CD4-positive, alpha-beta T cell treated with Interleukin-15 for 4 hours (primary cell): ENCODE data around the gene MGME1.

ENCODE experiments used
- DNase-seq: peaks from one replicate; pipeline ENCODE4 v3.0.0-alpha.2; 2020; ENCODE audit warnings: low spot score

The MGME1 gene, protein sequence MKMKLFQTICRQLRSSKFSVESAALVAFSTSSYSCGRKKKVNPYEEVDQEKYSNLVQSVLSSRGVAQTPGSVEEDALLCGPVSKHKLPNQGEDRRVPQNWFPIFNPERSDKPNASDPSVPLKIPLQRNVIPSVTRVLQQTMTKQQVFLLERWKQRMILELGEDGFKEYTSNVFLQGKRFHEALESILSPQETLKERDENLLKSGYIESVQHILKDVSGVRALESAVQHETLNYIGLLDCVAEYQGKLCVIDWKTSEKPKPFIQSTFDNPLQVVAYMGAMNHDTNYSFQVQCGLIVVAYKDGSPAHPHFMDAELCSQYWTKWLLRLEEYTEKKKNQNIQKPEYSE

DNA sequence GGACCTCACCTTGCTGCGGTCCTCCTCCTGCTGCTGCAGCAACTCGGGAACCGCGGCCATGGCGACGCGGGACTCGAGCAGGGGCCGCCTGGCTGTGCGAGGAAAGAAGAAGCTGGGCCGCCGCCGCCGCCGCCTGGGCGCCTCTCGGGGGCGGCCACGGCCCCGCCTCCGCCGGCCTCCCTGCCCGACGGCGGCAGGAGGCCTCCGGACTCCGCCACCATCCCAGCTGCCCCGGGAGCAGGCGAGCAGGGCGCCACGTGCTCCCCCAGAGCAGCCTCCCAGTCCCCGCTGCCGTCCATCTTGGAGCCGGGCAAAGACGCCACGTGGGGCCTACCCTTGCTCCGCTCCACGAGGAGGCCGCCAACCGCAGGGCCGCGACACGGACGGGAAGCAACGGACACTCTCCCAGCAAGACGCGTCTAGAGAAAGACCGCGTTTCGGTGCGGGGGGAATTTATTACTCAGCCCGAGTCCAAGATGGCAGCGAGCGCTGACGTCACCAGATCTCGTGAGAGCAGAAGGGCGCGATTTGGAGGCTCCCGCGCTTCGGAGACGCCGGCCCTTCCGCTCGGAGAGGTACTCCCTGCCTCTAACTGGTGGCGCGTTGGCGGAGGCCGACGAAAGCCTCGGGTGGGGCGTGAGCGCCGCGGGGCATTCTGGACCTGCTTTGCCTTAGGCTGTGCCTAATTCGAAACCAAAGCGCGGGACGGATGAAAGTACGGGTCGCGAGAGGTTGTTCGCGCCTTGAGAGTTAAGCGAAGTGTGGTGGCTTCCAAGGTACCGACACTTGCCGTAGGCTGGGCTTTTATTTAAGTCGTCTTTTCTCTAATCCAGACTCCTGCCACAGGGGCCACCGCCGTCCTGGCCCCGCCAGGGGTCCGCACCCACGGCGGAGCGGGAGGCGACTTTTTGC lies at the start of gene MGME1, which contains the start of gene SNX5:
Gene MGME1 (plus strand): TSS at position 653 of the 912 bp plus-strand sequence. CDS start 842 bp downstream, outside the sequence.
Gene SNX5 (minus strand): TSS at position 429 of the 912 bp plus-strand sequence. CDS start 369 bp downstream, at position 60.
- DNase-seq: peak; percentile 99

DNA sequence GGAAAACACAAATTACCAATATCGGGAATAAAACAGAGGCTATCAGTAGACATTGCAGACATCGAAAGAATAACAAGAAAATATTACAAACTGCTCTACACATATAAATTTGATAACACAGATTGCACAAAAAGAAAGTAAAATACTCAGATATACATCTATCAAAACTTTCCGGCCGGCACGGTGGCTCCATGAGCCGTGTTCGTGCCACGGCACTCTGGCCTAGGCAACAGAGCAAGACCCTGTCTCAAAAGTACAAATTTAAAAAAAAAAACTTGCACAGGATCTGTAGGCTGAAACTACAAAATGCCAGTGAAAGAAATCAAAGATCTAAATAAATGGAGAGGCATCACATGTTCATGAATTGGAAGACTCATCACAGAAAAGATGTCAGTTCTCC lies 49.7 kb upstream of the MGME1 start:
- no peak for DNase-seq

DNA sequence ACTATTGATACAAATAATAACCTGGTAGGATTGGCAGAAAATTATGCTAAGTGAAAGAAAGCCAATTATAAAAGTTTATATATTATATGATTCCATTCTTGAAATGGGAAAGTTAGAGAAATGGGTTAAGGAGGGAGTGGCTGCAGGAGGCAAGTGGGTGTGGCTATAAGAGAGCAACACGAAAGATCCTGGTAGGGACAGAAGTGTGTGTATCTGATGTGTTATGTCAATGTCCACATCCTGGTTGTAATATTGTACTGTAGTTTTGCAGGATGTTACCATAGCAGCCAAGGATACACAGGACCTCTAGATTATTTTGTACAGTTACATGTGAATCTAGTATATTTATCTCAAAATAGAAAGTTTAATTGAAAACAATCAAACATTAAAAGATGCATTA lies 47.0 kb upstream of the MGME1 start:
- DNase-seq: no peak

DNA sequence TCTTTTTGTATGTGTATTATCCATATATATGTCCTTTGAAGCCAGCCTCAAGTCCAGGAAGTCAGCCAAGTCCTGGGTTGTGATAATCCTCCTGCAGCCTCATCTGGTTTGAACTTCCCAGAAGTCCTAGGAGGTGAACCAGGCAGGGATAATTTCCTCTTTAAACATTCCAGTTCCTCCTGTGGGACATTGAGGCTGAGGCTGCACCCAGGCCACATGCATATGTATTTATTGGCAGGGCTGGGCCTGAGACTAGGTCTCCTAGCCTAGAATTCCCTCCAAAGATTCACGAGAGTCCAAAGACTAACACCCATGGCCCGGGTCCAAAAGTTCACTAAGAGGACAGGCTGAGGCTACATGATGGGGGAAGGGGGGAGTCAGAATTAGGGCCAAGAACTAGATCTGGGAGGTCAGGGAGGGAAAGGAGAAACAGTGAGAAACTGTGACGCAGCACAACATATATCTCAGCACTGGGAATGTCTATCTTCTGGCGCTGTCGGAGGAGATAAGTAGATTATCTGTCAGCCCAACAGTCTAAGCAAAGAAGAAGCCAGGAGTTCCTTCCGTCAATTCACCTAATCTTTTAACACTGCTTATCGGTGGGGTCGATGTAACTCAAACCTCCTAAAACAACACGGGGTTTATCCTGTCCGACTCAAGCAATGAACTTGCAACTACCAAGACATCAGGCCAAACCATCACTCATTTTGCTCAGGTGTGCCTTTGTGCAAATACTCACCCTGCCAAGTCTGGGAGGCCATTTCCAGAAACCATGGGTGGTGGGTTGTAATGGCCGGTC lies 43.5 kb upstream of the MGME1 start:
- no peak for DNase-seq

DNA sequence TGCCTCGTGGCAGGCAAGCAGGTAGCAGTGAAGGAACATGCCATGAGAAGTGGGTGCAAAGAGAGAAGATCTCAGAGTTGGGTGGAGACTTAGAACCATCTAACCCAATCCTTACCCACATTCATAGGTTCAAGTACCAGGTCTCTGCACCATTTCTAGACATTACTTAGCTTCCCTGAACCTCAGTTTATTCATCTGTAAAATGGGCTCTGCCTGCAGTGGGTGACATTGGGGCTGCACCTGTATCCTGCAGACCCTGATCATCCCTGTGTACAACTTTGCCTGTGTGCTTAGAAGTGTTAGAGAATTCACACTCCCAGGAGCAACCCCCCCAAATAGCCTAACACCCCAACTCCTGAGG lies 42.9 kb upstream of the MGME1 start:
- no peak for DNase-seq

DNA sequence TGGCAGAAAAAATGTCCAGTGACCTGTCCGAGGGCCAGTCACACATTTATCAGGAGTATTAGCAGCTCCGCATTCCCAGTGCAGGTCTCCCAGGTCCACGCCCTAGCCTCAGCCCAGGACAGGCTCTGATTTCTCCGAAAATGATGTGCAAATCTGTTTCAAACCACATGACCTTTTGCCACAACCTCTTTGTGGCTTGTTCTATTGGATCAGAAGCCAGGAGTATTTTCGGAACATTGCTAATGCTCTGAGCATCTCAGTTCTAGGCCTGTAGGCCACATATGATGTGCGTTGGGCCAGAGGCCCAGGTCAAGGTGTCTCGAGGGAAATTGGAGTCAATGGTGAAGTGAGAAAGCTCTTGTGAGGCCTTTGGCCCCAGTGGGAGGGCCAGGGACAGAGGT lies 40.6 kb upstream of the MGME1 start:
- no peak for DNase-seq

DNA sequence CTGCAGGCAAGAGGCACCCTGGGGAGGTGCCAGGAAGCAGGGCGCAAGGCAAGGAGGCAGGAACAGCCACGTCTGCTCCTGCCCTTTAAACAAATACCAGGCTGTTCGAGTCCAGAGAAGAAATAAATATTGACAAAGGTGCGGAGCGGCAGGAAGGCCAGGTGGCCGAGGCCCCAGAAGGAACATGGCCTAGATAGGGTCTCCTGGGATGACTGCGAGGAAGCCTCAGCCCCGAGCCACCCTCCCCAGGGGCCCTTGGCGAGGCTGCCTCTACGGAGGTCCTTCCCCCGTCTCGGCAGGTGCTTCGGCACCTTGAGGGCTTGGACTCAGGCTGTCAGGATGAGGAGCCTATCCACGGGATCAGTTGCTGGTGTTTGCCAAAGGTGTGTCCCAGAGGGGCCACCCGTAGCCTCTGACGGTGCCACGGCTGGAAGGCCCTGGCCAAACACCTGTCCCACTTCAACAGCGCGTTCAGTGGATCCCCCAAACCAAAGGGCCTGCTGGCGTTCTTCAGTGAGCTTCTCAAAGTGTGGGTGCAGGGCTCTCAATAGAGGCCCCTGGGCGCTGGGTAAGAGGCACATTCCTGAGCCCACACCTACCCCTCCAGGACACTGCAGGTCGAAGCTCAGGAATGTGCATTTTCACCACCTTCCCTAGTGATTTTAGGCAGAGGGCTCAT lies 40.0 kb upstream of the MGME1 start:
- no peak for DNase-seq

DNA sequence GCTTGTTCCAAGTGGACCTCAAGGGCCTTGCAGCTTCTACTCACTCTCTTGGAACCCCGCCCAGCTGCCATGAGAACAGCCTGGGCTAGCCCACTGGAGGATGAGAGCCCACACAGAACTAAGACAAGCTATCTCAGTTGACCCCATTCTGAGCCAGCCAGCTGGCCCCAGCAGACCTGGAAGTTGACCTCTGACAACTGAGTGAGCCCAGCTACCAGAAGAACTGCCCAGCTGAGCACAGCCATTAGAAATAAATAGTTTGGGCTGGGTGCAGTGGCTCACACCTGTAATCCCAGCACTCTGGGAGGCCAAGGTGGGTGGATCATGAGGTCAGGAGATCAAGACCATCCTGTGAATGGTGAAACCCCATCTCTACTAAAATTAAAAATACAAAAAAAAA lies 37.3 kb upstream of the MGME1 start:
- no peak for DNase-seq

DNA sequence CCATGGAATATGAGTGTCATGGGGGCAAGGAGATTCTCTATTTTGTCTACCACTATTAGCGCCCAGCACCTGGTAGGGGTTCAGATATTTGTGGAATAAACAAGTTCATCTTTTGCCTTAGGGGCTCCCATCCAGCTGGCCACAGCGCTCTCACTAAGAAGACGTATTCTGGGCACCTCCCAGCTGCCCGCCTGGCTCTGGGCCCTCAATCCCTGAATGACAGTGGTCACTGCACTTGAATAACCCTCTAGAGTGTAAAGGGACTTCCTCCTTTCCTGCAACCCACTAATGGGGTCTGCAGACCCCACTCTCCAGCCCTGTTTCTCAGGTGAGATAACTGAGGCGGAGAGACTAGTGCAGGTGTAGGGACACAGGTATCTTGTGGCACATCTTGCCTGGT lies 36.4 kb upstream of the MGME1 start:
- DNase-seq: no peak

DNA sequence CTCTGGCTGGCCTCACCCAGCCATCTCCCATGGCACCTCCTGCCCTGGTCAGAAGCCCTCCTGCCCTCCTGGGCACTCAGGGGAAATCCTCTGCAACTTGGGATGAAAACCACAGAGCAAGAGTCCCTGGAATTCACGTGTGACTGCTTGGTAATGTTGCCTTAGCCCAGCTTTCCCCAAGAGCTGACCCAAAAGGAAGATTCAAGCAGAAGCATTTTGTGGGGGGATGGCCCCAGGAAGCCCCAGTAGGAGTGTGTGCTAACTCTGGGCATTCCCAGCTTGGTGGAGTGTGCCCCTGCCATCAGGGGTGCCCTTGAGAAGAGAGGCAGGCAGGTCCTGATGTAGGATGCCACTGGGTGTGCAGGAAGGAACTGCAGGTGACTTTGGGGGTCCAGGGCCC lies 35.7 kb upstream of the MGME1 start:
- DNase-seq: no peak

DNA sequence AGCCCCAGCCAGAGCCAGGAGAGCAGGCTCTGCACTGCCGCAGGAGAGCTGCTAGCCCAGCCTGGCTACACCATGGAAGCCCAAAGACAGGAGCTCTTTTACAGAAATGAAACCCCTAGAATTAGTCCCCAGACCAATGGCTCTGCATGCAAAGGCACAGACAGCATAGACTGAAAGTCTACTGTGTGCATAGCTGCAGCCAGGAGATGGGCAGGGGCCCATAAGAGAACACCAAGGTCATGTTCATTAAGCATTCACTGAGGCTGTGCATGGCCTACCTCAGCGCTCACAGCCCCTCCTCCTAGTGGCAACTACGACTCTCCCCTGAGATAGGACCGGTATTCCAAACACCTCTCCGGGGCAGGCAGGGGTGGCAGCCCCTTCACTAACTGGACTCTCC lies 35.1 kb upstream of the MGME1 start:
- DNase-seq: no peak

DNA sequence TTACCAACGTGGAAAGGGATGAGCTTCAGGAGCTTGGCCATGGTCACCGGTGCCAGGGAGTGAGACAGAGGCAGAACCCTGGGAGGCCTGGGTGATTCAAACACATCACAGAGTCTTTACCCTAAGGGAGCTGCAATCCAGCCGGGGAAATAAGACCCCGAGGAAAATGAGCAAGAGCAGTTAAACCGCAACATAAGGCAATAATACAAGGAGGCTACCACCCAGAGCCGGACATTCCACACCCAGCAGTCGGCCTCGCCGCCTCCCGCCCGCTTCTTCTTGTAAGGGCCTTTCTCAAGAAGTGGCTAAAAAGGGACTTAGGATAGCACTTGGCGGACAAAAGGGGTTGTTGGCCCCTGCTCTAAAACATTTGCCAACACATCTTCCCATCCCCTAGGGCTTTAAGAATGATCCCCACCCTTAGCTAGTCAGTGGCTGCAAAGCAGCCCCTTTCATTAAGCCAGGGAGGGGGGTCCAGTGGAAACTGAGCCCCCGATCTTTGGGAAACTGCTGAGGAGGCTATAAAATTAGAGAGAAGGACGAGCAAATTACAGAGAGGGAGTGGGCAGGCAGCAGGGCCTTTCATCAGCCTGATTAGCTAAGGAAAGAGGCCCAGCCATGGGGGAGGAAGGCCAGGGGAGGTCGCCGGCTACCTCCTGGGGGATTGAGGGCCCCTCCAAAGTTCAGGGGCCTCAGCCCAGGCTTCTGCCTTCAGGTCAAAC lies 34.5 kb upstream of the MGME1 start:
- DNase-seq: no peak

DNA sequence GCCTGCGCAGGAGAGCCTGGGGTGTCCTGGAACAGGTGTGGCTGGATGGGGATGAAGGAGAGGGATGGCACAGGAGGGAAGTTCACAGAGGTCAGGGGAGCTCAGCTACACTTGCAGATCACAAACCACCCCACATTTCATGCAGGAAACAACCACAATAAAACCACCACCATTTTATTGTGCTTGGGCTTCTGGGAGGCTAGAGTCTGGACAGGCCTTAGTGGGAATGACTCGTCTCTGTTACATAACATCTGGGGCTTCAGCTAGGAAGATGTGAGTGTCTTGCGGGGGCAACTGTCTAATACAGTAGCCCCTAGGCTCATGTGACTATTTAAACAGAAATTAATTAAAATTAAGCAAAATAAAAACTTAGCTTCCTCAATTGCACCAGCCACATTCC lies 33.6 kb upstream of the MGME1 start:
- no peak for DNase-seq

DNA sequence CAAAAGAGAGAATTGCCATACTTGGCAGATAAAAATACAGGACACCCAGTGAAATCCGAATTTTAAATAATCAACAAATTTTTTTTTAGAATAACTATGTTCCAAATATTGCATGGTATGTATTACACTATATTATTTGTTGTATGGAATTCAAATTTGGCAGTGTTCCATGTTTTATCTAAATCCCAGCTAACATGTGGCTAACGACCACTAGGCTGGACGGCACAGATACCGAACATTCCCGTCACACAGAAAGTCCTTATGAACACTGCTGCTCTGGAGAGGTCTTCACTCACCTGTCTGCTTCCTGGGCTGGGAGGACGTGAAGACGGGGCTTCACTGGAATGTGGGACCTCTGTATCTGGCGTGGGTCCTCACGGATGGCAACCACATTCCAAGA lies 33.1 kb upstream of the MGME1 start:
- no peak for DNase-seq

DNA sequence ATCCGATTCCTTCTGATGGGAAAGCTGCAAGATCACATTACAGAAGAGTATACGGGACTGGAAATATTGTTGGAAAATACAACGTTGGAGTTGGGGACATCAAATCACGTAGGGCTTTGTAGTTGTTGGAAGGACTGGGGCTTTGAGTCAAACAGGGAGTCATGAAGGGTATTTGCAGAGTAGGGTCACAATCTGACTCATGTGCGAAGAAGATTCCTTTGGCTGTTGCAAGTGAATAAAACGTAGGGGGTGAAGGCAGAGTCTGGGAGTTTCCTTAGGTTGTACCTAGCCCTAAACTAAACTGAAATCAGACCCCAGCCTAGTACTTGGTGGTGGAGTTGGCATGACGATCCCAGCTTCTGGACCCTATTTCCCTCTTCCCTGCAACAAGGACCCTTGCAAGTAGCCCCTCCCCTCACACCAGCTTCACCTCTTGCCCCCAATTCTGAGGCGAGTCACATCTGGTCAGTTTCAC lies 32.5 kb upstream of the MGME1 start:
- DNase-seq: no peak

DNA sequence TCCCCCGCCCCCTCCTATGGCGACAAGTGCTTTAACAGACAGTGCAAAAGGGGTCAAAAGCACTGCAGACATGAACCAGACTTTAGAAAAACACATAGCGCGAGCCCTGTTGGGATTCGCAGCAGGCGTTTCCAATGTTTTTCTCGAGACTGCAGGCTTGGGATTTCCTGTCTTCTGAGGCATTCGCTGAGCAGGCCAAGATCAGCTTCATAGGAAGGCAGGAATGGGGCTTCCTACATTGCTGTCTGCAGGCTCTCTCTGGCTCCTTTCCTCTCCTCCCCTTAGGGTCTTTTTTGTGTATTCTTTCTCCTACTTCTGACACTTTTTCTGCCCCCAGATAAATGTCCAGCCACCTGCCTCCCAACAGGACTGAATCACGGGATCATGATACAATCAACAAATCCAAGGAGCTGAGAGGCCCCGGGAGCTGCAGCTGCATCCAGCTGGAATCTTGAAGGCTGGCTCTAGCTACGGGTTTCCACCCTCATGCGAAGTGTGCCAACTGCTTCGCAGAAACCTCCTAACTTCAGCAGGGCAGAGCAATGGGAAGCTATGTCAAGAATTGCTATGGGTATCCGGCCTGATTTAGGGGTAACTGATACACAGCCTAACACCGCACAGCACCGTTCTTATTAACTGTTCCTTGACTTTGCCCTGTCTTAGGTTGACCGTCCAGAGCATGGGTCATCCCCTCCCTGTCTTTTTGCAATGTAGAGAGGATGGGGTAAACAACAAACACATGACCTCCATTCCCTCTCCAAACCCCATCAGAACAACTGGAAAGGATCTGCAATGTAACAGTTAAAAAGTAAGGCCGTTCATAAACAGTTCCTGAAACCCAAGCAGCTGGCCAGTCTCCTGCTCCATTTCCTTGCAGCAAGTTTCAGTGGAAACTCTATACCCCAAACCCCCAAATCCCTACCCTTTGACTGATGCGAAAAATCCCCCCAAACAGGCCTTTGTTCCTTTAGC lies 31.8 kb upstream of the MGME1 start:
- DNase-seq: no peak

DNA sequence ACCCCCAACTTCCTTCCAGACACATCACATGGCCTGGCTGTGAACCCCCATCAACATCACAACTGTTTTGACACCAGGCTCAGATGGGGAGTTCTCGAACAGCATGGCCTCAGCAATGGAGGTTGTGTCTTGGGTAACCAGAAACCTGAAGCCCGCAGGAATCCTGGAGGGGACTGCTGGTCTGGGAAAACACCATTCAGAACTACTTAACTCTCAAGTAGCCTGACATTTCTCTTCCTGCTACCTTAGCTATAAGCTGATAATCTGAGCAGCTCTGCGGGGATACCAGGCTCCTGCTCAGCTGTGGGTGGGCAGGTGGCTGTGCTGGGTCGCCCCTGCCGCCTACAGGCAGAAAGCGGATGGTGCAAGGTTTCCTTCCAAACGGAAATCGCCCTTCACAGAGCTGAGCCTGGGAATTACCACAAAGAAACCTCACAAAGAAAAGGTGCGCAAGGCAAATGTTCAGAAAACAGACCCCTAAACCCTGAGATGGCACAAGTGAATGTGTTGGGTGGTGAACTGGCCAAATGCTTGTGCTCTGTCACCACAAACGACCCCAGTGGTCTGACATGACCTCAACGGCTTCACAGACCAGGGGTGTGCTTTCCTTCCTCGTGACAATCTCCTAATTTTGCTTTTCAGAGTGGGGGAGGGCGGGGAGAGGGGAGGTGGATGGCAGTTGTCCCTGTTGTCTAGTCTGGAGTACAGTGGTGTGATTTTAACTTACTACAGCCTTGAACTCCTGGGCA lies 29.8 kb upstream of the MGME1 start:
- DNase-seq: peak; percentile 52

DNA sequence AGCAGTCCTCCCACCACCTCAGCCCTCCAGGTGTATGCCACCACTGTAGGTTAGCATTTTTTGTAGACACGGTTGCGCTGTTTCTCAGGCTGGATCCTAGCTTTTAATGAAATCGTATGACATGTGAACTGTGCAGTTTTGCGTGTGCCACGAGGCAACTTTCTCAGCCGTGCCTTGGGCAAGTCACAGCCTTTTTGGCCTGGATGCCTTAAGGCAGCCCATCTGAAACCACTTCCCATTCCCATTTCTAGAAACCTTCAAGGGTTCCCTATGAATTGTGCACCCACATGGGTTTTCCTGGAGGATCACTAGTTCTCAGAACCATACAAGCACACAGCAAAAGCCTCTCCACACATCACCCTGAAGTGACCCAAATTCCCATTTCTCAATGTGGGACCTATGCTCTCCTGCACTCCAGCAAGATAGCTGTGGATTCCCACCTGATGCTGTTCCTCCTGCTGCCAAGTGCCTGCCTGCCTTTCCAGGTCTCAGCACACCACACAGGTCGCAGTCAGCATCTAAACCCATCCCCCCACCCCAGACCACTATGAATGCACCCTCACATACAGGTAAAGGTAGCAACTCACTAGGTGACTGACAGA lies 29.1 kb upstream of the MGME1 start:
- no peak for DNase-seq
